GM23338 (cell line): Measurements from ENCODE around the gene VTCN1. TPM values are rescaled to one million over a fixed set of nuclear protein-coding genes. Genes with fewer than 3 reads are reported as not detected.

ENCODE experiments used
- ATAC-seq: fragments of 200-7000 bp; cut with Tn5 transposase; 3 replicates; pipeline ENCODE4 v1.9.1; 2020
- DNase-seq: peaks from one replicate; pipeline ENCODE4 v3.0.0-alpha.2; 2015; ENCODE audit warnings: low spot score
- H2AFZ ChIP-seq: fragments of 200-600 bp; sonication (generic); 2 replicates; pipeline ENCODE4 v1.8.0; 2016; ENCODE audit warnings: antibody characterized with exemption, mild to moderate bottlenecking, moderate library complexity
- H3F3A ChIP-seq: fragments of 200-600 bp; sonication (generic); replicated peaks from 2 replicates; pipeline ENCODE4 v1.8.0; 2017; ENCODE audit warnings: antibody characterized with exemption, mixed run types, low read depth
- H3K27ac ChIP-seq: fragments of 200-600 bp; sonication (generic); 2 replicates; pipeline ENCODE4 v1.6.1; 2016; ENCODE audit warnings: low read depth
- H3K27me3 ChIP-seq: fragments of 200-600 bp; sonication (generic); 2 replicates; pipeline ENCODE4 v1.8.0; 2016; ENCODE audit warnings: mild to moderate bottlenecking, mixed run types, moderate library complexity; ENCODE audit not compliant: insufficient read depth
- H3K36me3 ChIP-seq: fragments of 200-600 bp; sonication (generic); 2 replicates; pipeline ENCODE4 v1.8.0; 2016; ENCODE audit warnings: mild to moderate bottlenecking; ENCODE audit not compliant: insufficient read depth
- H3K4me1 ChIP-seq: fragments of 200-600 bp; sonication (generic); 2 replicates; pipeline ENCODE4 v1.8.0; 2016; ENCODE audit warnings: mild to moderate bottlenecking, moderate library complexity; ENCODE audit not compliant: insufficient read depth
- H3K4me2 ChIP-seq: fragments of 200-600 bp; sonication (generic); 2 replicates; pipeline ENCODE4 v1.7.1; 2017; ENCODE audit warnings: mixed run types
- H3K4me3 ChIP-seq: fragments of 200-600 bp; sonication (generic); 2 replicates; pipeline ENCODE4 v1.6.1; 2016; ENCODE audit warnings: mixed run types
- H3K79me2 ChIP-seq: fragments of 200-600 bp; sonication (generic); replicated peaks from 2 replicates; pipeline ENCODE4 v1.8.0; 2017; ENCODE audit warnings: mild to moderate bottlenecking; ENCODE audit not compliant: insufficient read depth
- H3K9me2 ChIP-seq: fragments of 200-600 bp; sonication (generic); 2 replicates; pipeline ENCODE4 v1.8.0; 2017; ENCODE audit not compliant: insufficient read depth
- H4K20me1 ChIP-seq: fragments of 200-600 bp; sonication (generic); replicated peaks from 2 replicates; pipeline ENCODE4 v1.8.0; 2017; ENCODE audit warnings: mild to moderate bottlenecking; ENCODE audit not compliant: insufficient read depth
- H3K27ac Mint-ChIP-seq: 2 replicates; pipeline ENCODE4 v1.8.0; 2020; ENCODE audit warnings: inconsistent platforms, mild to moderate bottlenecking, moderate library complexity, mixed read lengths
- H3K27me3 Mint-ChIP-seq: 3 replicates; pipeline ENCODE4 v1.8.0; 2022; ENCODE audit warnings: low read depth, mild to moderate bottlenecking, moderate library complexity, mixed read lengths, inconsistent platforms; ENCODE audit not compliant: insufficient read depth, poor library complexity
- H3K36me3 Mint-ChIP-seq: 3 replicates; pipeline ENCODE4 v1.8.0; 2021; ENCODE audit warnings: low read depth, mild to moderate bottlenecking, inconsistent platforms, moderate library complexity, mixed read lengths
- H3K4me1 Mint-ChIP-seq: 3 replicates; pipeline ENCODE4 v1.8.0; 2020; ENCODE audit warnings: mild to moderate bottlenecking, inconsistent platforms, mixed read lengths
- H3K4me3 Mint-ChIP-seq: 3 replicates; pipeline ENCODE4 v1.8.0; 2021; ENCODE audit warnings: moderate library complexity, mild to moderate bottlenecking, inconsistent platforms, mixed read lengths
- H3K9me3 Mint-ChIP-seq: 3 replicates; pipeline ENCODE4 v1.8.0; 2020; ENCODE audit warnings: moderate library complexity, mild to moderate bottlenecking, inconsistent platforms, mixed read lengths
- EZH2 ChIP-seq: fragments of 200-600 bp; sonication (generic); IDR thresholded peaks from one replicate; pipeline ENCODE4 v1.8.0; 2017; ENCODE audit warnings: antibody characterized with exemption, mild to moderate bottlenecking, low read depth; ENCODE audit not compliant: unreplicated experiment
- EZH2phosphoT487 ChIP-seq: fragments of 200-600 bp; sonication (generic); IDR thresholded peaks from one replicate; pipeline ENCODE4 v1.8.1; 2018; ENCODE audit warnings: antibody characterized with exemption; ENCODE audit not compliant: unreplicated experiment
- NANOG ChIP-seq: IDR thresholded peaks from 2 replicates; pipeline ENCODE4 v1.6.1; 2016; ENCODE audit warnings: antibody characterized with exemption, borderline replicate concordance
- REST ChIP-seq: IDR thresholded peaks from one replicate; pipeline ENCODE4 v1.6.1; 2018; ENCODE audit warnings: antibody characterized with exemption; ENCODE audit not compliant: unreplicated experiment
- ZNF114 ChIP-seq: fragments of 250-450 bp; sonication (Bioruptor Pico); IDR thresholded peaks from 2 replicates; pipeline ENCODE4 v1.5.0; 2020; ENCODE audit warnings: mild to moderate bottlenecking, moderate library complexity
- ZNF331 ChIP-seq: fragments of 250-450 bp; sonication (Bioruptor Pico); IDR thresholded peaks from 2 replicates; pipeline ENCODE4 v1.5.0; 2020; ENCODE audit warnings: low read depth, mild to moderate bottlenecking, moderate library complexity
- polyA plus RNA-seq: library from polyadenylated mRNA; unstranded; fragments of >200 nt; fragmentation: Nextera tagmentation; extraction: Ambion mirVana; gene quantifications from 2 replicates; pipeline ENCODE4 v1.2.1, GENCODE V29; 2016
- total RNA-seq: library from RNA; depleted of rRNA; stranded (reverse); fragments of >200 nt; shearing (Covaris generic); gene quantifications from 2 replicates; pipeline ENCODE4 v1.2.3, GENCODE V29; 2014
- TF ChIP-seq, protein P1 (sequence below): fragments of 250-450 bp; sonication (Bioruptor Pico); IDR thresholded peaks from 2 replicates; pipeline ENCODE4 v1.5.0; 2020; ENCODE audit warnings: mild to moderate bottlenecking, moderate library complexity

The VTCN1 gene
- total and polyA plus RNA-seq, 2 experiments from 2014 or later = not detected

- no peaks in the 10 kb centered on the region for H3K9me3 Mint-ChIP-seq
- TF ChIP-seq EZH2phosphoT487 = no peak
- TF ChIP-seq NANOG = no peak
- TF ChIP-seq, protein P1, sequence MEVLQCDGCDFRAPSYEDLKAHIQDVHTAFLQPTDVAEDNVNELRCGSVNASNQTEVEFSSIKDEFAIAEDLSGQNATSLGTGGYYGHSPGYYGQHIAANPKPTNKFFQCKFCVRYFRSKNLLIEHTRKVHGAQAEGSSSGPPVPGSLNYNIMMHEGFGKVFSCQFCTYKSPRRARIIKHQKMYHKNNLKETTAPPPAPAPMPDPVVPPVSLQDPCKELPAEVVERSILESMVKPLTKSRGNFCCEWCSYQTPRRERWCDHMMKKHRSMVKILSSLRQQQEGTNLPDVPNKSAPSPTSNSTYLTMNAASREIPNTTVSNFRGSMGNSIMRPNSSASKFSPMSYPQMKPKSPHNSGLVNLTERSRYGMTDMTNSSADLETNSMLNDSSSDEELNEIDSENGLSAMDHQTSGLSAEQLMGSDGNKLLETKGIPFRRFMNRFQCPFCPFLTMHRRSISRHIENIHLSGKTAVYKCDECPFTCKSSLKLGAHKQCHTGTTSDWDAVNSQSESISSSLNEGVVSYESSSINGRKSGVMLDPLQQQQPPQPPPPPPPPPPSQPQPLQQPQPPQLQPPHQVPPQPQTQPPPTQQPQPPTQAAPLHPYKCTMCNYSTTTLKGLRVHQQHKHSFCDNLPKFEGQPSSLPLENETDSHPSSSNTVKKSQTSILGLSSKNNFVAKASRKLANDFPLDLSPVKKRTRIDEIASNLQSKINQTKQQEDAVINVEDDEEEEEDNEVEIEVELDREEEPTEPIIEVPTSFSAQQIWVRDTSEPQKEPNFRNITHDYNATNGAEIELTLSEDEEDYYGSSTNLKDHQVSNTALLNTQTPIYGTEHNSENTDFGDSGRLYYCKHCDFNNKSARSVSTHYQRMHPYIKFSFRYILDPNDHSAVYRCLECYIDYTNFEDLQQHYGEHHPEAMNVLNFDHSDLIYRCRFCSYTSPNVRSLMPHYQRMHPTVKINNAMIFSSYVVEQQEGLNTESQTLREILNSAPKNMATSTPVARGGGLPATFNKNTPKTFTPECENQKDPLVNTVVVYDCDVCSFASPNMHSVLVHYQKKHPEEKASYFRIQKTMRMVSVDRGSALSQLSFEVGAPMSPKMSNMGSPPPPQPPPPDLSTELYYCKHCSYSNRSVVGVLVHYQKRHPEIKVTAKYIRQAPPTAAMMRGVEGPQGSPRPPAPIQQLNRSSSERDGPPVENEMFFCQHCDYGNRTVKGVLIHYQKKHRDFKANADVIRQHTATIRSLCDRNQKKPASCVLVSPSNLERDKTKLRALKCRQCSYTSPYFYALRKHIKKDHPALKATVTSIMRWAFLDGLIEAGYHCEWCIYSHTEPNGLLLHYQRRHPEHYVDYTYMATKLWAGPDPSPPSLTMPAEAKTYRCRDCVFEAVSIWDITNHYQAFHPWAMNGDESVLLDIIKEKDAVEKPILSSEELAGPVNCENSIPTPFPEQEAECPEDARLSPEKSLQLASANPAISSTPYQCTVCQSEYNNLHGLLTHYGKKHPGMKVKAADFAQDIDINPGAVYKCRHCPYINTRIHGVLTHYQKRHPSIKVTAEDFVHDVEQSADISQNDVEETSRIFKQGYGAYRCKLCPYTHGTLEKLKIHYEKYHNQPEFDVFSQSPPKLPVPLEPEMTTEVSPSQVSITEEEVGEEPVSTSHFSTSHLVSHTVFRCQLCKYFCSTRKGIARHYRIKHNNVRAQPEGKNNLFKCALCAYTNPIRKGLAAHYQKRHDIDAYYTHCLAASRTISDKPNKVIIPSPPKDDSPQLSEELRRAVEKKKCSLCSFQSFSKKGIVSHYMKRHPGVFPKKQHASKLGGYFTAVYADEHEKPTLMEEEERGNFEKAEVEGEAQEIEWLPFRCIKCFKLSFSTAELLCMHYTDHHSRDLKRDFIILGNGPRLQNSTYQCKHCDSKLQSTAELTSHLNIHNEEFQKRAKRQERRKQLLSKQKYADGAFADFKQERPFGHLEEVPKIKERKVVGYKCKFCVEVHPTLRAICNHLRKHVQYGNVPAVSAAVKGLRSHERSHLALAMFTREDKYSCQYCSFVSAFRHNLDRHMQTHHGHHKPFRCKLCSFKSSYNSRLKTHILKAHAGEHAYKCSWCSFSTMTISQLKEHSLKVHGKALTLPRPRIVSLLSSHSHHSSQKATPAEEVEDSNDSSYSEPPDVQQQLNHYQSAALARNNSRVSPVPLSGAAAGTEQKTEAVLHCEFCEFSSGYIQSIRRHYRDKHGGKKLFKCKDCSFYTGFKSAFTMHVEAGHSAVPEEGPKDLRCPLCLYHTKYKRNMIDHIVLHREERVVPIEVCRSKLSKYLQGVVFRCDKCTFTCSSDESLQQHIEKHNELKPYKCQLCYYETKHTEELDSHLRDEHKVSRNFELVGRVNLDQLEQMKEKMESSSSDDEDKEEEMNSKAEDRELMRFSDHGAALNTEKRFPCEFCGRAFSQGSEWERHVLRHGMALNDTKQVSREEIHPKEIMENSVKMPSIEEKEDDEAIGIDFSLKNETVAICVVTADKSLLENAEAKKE (CRISPR knock-in tag) = no peak
- TF ChIP-seq ZNF114 (CRISPR knock-in tag) = no peak
Measured at GRCh38 chr1:117169871-117170596, 40.7 kb downstream of the VTCN1 start.

DNA sequence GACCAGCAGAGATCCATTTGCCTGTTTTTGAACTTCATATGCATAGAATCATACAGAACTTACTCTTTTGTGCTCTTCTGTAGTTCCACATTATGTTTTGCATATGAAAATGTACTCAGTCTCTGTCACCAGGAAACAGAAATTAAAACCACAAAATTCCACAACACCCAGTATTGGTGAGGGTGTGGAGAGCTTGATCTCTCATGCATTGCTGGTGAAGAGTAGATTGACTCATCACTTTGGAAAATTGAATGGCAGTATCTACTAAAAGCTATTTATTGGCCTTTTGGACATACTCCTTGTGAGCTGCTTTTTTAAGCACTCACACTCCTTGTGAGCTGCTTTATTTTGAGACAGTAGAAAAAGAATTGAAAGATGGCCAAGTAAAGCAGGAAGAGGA is 43.3 kb downstream of the VTCN1 start:
- Histone ChIP-seq H3K27ac (no peak overlapping the region), H3K4me1 (peaks cover 6% of the 10 kb centered on the region), H3K4me3 (no peak overlapping the region), H3K36me3 (no peaks in the 10 kb centered on the region), H3K79me2 (no peaks in the 10 kb centered on the region), H3K4me2 (no peak overlapping the region), H3K9me2 (no peaks in the 10 kb centered on the region), H4K20me1 (no peaks in the 10 kb centered on the region), H3F3A (no peaks in the 10 kb centered on the region), H2AFZ (no peak overlapping the region), H3K27me3 (no peaks in the 10 kb centered on the region)
- H3K27me3 Mint-ChIP-seq = peaks cover 2% of the 10 kb centered on the region
- ATAC-seq (no peak), DNase-seq (no peak)
- 0 out of 3 replicates have a peak, but pooled peaks cover 2% of the 10 kb centered on the region for H3K36me3 Mint-ChIP-seq
- peaks cover 18% of the 10 kb centered on the region for H3K4me1 Mint-ChIP-seq
- no peak overlapping the region for H3K27ac Mint-ChIP-seq
- H3K4me3 Mint-ChIP-seq = no peak overlapping the region
- no peaks in the 10 kb centered on the region for H3K9me3 Mint-ChIP-seq
- TF ChIP-seq ZNF331 (CRISPR knock-in tag) = no peak
- TF ChIP-seq EZH2phosphoT487 = no peak
- no peak for TF ChIP-seq EZH2
- no peak for TF ChIP-seq REST

More at GRCh38 chr1:117169871-117170596, 40.7 kb downstream of the VTCN1 start:
- Histone ChIP-seq H3K27me3 (no peaks in the 10 kb centered on the region), H4K20me1 (no peaks in the 10 kb centered on the region), H3K79me2 (no peaks in the 10 kb centered on the region), H3F3A (no peaks in the 10 kb centered on the region), H3K27ac (peak overlapping the region; percentile 82), H3K4me3 (no peak overlapping the region), H2AFZ (no peak overlapping the region), H3K4me2 (0 out of 2 replicates have a peak overlapping the region, but pooled peaks have one; percentile 7), H3K36me3 (no peaks in the 10 kb centered on the region), H3K4me1 (peaks cover 3% of the 10 kb centered on the region), H3K9me2 (0 out of 2 replicates have a peak, but pooled peaks cover 4% of the 10 kb centered on the region)
- Mint-ChIP-seq H3K36me3 (0 out of 3 replicates have a peak, but pooled peaks cover 2% of the 10 kb centered on the region), H3K4me1 (peaks cover 20% of the 10 kb centered on the region), H3K4me3 (no peak overlapping the region), H3K27me3 (peaks cover 2% of the 10 kb centered on the region), H3K27ac (peak overlapping the region; percentile 47; the same call in 1 of the 2 replicates)
- DNase-seq = peak; percentile 62
- ATAC-seq = peak; percentile 30
